NCI-H748 (cell line): ENCODE measurements around the gene CPTP.

Source experiments
- DNase-seq: peaks from one replicate; lab custom pipeline; 2025; ENCODE audit not compliant: unreplicated experiment; lab: John Stamatoyannopoulos, UW

CPTP gene

DNA sequence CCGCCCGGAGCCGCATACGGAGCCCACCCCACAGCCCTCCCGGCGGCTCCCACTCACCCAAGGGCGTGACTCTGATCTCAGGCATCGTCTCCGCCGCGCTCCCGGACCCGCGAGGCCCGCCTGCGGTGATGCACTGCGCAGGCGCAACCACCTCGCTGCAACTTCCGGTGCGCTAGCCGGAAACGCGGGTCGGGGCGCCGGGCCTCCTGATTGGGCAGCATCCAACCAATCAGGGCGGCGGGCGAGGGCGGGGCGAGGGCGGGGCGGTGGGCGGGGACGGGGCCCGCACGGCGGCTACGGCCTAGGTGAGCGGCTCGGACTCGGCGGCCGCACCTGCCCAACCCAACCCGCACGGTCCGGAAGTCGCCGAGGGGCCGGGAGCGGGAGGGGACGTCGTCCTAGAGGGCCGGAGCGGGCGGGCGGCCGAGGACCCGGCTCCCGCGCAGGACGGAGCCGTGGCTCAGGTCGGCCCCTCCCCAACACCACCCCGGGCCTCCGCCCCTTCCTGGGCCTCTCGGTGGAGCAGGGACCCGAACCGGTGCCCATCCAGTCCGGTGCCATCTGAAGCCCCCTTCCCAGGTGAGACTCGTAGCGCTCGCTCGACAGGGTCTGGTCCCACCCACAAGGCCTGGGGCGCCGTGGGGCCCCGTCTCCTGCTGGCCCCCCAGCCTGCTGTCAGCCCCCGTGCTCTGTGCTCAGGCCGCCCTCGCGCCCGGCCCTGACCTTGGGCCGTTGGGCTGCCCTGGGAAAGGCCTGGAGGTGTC lies at the start of gene CPTP, which contains the start of gene INTS11:
Gene CPTP, plus strand, starts transcription at position 279 of the 764 bp plus-strand sequence. CDS start 2,109 bp downstream, outside the sequence.
Gene INTS11, minus strand, starts transcription at position 137 of the 764 bp plus-strand sequence. Its CDS starts 52 bp downstream, at position 85.
- DNase-seq = peak; percentile 87

DNA sequence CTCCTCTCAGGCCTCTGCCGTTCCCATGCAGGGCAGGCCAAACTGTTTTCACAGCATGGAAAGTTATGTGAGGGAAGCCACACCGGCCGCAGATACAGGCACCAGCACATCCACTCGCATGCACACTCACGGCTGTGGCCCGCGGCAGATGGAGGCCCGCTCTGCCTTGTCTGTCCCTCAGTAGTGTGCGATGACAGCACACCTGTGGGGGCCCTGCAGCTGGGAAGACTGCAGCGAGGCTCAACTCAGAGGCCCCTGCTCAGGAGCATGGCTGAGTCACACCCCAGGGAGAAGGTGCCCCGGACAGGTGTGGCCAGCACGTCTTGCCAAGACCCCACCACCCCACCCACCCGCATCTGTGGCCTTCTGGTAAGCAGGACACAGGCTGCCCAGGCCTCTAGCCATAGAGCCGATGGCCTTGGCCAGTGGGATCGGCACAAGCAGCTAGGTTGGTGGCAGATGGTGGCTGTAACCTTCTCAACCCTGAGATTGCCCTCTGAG lies 49.6 kb upstream of the CPTP start:
- DNase-seq = no peak

DNA sequence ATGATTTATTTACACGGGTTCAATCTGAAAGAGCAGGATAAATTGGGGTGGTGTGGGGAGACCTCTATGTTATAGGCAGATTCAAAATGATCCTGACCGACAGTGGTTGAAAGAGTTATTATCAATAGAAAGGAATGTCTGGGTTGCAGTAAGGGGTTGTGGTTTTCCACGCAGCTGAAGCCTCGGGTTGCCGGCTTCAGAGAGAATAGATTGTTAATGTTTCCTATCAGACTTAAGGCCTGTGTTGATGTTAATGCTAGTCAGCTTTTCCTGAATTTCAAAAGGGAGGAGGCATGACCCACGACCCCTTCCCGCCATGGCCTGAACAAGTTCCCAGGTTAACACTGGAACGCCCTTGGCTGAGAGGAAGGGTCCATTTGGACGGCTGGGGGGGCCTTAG lies 48.8 kb upstream of the CPTP start:
- no peak for DNase-seq

DNA sequence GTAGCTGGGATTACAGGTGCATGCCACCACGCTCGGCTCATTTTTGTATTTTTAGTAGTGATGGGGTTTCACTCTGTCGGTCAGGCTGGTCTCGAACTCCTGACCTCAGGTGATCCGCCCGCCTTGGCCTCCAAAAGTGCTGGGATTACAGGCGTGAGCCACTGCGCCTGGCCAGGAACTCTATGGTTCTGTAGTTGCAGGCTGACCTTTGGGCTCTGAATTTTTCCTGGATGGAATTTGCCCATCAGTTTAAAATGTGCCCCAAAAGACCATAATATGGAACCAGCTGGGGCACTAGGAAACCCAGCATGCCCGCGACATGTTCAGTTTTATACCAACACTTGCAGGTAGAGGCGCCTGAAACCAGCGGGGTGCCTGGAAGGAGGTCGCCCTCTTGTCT lies 46.0 kb upstream of the CPTP start:
- DNase-seq = no peak

DNA sequence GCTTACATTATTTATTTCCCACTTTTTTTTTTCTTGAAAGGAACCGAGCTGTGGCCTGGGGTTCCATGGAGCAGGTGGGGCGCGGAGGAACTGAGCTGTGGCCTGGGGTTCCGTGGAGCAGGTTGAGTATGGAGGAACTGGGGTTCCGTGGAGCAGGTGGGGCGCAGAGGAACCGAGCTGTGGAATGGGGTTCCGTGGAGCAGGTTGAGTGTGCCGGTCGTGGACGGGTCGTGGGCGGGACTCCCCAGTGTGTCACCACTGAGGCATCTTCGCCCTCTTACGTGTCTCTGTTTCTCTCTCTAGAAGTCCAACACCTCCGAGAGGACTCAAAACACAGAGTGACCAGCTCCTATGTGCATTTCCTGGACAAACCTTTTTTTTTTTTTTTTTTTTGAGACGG lies 45.6 kb upstream of the CPTP start:
- DNase-seq = no peak

DNA sequence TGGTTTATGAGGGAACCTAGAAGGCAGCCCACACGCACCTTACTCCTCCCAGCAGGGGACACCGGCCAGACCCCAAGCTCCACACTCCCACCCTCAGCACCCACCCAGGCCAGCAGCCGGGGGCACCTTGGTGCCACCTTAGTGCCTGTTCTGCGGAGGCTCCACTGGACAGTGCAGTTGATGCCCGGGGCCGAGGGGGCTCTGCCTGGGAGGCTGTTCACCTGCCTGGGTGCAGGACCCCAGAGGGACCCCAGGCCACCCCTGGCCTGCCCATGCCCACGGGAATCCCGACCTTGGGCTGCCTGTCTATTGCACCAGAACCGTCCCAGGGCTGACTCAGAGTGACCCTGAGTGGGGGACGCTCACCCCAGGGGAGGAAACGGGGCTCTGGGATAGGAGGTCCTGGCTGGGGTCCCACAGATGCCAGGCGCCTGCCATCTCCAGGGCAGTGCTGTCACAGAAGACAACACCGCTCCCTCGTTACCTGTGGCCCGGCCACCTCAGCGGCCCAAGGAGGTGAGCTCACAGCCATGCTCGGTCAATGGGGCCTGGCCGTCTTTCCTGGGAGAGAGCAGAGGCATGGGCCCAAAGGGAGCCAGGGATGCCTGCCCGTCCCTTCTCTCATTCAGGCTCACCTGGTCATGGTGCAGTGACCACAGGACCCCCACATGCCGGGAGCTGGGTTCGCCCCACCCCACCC lies 43.7 kb upstream of the CPTP start:
- no peak for DNase-seq

DNA sequence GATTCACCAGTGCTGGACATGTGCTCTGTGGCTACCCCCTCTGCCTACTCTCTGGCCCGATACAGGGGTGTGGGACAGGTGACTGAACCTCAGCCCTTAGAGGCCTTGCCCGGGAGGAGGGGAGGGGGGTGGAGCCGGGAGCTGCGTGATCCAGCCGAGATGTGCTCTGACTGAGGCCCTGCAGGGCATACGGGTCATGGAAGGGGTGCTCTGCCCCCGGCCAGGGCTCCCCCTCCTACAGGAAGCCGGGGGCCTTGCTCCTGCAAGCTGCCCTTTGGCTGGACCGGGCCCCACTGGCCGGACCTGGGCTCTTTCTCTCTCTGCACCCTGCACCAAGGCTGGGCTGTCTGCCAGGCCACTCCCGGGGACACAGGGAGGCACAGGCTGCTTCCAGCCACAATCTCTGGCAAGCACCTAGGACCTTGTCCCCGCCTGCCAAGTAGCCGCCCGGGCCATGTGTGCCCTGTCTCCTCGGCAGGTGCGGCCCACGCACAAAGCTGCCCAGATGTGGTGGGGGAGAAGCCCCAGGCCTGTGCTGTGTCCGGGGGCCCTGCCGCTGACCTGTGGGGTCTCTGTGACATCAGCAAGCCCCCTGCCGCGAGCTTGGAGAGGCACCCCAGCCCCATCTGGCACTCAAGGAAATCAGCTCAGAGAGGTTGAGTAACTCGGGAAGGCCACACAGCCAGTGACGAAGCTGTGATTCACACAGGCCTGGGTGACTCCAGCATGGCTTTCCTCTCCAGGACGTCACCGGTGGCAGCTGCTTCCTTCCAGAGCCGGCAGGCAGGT lies 42.9 kb upstream of the CPTP start:
- DNase-seq = no peak

DNA sequence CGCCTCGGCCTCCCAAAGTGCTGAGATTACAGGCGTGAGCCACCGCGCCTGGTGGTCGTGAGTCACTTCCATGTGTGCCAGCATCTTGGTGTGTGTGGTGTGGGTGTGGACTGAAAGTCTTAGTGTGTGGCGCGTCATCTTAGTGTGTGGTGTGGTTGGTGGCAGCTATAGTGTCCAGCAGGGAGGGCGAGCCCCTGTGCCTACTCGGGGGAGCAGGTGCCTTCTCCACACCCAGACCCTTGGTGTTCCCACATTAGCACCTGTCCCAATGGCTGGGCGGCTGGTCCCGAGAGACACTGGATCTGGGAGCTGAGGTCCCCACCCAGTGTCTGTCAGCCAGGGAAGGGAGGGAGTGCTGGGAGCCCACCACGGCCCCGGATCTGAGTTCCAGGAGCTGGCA lies 41.6 kb upstream of the CPTP start:
- no peak for DNase-seq

DNA sequence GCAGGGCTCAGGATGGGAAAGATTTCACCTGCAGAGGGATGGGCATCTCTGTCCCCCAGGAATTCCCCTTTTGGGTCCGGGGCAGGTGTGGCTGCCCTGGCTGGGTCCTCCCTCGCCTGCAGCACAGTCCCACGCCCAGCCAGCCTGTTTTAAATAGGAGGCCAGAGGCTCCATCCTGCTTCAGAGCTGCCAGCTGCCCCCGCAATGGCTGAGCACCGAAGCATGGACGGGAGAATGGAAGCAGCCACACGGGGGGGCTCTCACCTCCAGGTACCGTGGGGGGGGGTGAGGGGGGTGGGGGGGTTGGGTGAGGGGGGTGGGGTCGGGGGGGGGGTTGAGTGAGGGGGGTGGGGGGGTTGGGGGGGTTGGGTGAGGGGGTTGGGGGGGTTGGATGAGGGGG lies 40.8 kb upstream of the CPTP start:
- DNase-seq = peak; percentile 12

DNA sequence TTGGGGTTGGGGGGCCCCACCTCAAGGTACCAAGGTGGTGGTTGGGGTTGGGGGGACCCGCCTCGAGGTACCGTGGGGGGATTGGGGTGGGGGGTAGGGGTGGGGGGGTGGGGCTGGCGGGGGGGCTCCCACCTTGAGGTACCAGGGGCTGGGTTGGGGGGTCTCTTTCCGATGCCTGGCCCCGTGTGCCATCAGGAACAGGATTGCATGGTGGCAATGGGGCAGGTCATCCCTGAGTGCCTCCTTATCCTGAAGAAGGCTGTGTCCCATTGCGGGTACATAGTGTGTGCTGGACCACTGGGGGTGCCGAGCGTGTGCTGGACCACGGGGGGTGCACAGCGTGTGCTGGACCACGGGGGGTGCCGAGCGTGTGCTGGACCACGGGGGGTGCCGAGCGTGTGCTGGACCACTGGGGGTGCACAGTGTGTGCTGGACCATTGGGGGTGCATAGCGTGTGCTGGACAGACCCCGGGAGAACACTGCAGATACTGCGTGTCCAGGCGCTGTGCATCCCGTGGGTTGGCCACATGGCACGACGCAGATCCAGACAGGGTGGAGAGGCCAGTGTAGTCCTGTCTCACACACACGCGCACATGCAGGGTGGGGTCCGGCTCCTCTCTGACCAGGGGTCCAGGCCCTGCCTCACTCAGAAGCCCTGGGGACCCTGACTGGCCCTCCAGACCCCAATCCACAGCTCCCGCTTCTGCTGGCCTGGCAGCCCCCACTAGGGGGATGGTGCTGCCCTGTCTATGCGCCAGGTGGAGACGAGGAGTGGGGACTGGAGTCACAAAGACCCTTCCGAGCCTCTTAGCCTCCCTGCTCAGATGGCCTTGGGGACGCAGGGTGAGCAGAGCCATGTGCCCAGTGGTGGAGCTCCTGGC lies 40.1 kb upstream of the CPTP start:
- DNase-seq = no peak

DNA sequence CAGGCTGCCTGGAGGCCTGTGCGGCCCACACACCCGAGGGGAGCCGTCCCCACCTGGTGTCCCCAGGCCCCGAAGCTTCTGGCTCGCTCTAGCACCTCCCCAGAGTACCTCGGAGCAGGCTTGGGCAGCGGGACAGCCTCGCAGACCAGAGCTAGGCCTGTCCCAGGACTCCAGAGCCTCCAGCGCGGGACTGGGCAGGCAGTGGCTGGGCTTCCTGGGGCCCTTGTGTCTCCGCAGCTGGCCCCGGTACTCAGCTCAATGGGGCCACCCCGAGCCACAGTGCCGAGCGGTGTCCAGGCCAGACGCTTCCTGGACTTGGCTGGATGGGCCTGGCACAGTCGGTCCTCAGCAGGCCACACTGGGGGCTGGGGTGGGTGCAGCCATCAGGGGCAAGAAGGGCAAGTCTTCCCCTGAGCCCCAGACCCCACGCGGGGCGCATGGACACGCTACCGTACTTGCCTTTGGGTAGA lies 39.5 kb upstream of the CPTP start:
- DNase-seq = no peak

DNA sequence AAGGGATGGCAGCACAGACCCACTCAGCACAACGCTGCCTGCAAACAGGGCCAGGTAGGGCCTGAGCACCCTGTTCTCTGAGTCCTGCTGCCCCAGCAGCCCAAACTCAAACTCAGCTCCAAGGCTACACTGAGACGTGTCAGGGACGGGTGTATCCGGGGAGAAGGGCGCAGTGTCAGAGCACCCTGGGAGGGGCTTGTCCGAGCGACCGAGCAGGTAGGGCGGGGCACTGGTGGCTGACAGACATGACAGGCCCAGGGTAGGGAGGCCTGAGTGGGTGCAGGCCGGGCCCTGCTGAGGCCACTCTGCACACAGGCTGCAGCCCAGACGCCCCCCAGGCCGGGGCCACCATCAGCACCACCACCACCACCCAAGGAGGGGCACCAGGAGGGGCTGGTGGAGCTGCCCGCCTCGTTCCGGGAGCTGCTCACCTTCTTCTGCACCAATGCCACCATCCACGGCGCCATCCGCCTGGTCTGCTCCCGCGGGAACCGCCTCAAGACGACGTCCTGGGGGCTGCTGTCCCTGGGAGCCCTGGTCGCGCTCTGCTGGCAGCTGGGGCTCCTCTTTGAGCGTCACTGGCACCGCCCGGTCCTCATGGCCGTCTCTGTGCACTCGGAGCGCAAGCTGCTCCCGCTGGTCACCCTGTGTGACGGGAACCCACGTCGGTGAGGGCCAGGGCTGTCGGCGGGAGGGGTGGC lies 38.8 kb upstream of the CPTP start:
- DNase-seq = no peak

DNA sequence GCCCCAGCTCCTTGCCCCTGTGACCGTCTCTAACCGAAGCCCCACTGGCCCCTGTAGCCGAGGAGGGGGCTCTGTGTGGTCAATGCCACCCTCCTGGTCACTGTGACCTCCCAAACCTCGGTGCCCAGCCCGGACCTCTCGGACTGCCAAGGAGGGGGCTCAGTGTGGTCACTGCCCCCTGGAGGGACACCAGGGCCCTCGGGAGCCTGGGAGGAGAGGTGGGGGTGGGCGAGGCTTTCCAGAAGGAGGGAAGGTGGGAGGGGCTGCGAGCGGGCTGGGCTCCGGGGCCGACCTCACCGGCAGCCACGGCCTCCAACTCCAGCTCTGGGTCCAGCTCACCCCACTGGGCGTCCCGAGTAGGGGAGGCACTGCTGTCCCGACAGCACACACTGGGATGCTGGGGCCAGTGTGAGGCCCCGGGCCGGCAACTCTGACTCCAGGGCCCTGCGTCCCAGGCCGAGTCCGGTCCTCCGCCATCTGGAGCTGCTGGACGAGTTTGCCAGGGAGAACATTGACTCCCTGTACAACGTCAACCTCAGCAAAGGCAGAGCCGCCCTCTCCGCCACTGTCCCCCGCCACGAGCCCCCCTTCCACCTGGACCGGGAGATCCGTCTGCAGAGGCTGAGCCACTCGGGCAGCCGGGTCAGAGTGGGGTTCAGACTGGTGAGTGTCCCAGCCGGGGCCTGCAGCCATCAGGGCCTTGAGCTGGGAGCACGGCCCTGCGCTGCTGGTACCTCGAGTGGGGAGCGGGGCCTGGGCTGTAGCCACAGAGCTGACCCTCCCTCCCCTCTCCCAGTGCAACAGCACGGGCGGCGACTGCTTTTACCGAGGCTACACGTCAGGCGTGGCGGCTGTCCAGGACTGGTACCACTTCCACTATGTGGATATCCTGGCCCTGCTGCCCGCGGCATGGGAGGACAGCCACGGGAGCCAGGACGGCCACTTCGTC lies 38.0 kb upstream of the CPTP start:
- DNase-seq = no peak

DNA sequence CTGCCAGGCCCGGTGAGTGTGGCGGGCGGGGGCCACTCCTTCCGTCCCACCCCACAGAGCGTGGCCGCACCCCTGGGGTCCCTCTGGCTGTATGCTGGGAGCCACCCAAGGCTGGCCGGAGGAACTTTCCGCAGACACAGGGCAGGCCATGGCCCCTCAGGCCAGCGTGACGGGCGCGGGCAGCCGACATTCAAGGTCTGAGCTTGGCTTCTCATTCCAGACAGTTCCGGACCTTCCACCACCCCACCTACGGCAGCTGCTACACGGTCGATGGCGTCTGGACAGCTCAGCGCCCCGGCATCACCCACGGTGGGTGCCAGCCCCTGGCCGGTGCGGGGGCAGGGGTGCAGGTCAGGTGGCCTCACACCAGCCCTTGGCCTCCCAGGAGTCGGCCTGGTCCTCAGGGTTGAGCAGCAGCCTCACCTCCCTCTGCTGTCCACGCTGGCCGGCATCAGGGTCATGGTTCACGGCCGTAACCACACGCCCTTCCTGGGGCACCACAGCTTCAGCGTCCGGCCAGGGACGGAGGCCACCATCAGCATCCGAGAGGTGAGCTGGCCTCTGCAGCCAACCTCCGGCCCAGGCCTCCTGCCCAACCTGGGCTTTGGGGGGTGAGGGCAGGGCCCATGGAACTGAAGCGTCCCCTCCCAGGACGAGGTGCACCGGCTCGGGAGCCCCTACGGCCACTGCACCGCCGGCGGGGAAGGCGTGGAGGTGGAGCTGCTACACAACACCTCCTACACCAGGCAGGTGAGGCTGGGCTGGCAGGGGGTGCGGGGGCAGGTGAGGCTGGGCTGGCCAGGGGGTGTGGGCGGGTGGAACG lies 37.1 kb upstream of the CPTP start:
- DNase-seq = no peak

DNA sequence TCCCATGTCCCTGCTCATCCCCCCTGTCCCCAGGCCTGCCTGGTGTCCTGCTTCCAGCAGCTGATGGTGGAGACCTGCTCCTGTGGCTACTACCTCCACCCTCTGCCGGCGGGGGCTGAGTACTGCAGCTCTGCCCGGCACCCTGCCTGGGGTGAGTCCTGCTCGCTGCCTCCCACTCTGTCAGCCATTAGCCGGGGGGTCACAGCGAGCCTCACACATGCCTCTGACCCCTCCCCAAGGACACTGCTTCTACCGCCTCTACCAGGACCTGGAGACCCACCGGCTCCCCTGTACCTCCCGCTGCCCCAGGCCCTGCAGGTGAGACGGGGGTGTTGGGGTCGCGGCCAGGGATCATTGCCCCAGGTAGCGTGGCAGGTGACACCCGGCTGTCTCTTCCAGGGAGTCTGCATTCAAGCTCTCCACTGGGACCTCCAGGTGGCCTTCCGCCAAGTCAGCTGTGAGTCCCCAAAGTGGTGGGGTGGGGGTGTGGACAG lies 34.3 kb upstream of the CPTP start:
- peak; percentile 65 for DNase-seq

DNA sequence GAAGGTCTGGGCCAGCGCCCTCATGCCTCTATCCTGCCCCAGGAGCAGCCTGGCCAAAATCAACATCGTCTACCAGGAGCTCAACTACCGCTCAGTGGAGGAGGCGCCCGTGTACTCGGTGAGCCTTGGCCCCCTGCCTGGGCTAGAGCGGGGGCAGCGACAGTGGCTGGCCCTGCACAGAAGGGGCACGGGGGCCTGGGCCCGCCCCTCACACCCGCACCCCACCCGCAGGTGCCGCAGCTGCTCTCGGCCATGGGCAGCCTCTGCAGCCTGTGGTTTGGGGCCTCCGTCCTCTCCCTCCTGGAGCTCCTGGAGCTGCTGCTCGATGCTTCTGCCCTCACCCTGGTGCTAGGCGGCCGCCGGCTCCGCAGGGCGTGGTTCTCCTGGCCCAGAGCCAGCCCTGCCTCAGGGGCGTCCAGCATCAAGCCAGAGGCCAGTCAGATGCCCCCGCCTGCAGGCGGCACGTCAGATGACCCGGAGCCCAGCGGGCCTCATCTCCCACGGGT lies 33.5 kb upstream of the CPTP start:
- DNase-seq = peak; percentile 63
